Measurements from ENCODE around the gene UBASH3B.

DNA sequence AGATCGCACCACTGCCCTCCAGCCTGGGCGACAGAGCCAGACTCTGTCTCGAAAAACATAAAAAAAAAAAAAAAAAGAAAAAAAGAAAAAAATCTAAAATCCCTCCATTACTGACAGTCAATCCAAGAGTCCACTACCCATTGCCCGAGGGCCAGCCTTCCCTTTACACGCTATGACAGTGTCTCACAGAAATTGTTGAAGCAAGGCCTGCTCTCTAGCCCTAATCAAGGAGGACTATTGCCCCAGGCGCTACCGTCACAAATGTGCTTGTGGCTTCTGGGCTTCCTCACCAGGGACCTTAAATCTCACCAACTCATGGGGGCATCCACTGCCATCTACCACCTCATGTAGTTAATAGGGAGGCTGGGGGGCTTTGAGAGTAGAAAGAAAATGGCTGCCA is 49.9 kb downstream of the UBASH3B start:
- TF ChIP-seq, protein P1, sequence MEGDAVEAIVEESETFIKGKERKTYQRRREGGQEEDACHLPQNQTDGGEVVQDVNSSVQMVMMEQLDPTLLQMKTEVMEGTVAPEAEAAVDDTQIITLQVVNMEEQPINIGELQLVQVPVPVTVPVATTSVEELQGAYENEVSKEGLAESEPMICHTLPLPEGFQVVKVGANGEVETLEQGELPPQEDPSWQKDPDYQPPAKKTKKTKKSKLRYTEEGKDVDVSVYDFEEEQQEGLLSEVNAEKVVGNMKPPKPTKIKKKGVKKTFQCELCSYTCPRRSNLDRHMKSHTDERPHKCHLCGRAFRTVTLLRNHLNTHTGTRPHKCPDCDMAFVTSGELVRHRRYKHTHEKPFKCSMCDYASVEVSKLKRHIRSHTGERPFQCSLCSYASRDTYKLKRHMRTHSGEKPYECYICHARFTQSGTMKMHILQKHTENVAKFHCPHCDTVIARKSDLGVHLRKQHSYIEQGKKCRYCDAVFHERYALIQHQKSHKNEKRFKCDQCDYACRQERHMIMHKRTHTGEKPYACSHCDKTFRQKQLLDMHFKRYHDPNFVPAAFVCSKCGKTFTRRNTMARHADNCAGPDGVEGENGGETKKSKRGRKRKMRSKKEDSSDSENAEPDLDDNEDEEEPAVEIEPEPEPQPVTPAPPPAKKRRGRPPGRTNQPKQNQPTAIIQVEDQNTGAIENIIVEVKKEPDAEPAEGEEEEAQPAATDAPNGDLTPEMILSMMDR (conservative IDR thresholded peaks at IDR 0.05; ENCODE audit: low read length), result no peak
- no peak for TF ChIP-seq EZH2phosphoT487 (IDR thresholded peaks at IDR 0.05; ENCODE audit: borderline replicate concordance)
